H1 (cell line): Measurements from ENCODE around the gene PTGIS. TPM values are rescaled to one million over a fixed set of nuclear protein-coding genes. Genes with fewer than 3 reads are reported as not detected.

Source experiments
- BCL11A ChIP-seq, 2 experiments: IDR thresholded peaks; one replicate each; pipeline ENCODE4 v1.6.1; 2011; ENCODE audit warnings: low read depth in 2 of 2, low read length in 2 of 2, mild to moderate bottlenecking in 2 of 2
- CBX5 ChIP-seq: fragments of 300-800, 300-1000 bp; sonication (generic); IDR thresholded peaks from 2 replicates; pipeline ENCODE4 v1.7.1; 2016; ENCODE audit warnings: antibody characterized with exemption, low read length, low read depth
- EZH2 ChIP-seq: fragments of 200-600 bp; sonication (generic); IDR thresholded peaks from 2 replicates; pipeline ENCODE4 v1.7.1; 2012; ENCODE audit warnings: low read depth, mild to moderate bottlenecking, moderate library complexity, low read length, inconsistent platforms; ENCODE audit not compliant: severe bottlenecking
- FOSL1 ChIP-seq: IDR thresholded peaks from 2 replicates; pipeline ENCODE4 v1.6.1; 2011; ENCODE audit warnings: mild to moderate bottlenecking, low read depth, low read length, moderate library complexity; ENCODE audit not compliant: insufficient read depth
- HDAC6 ChIP-seq: IDR thresholded peaks from one replicate; pipeline ENCODE4 v1.7.1; 2012; ENCODE audit warnings: low read depth, mild to moderate bottlenecking, inconsistent platforms, low read length, moderate library complexity
- SIX5 ChIP-seq: IDR thresholded peaks from 2 replicates; pipeline ENCODE4 v1.6.1; 2011; ENCODE audit warnings: mild to moderate bottlenecking, low read depth, low read length
- SP2 ChIP-seq: IDR thresholded peaks from 2 replicates; pipeline ENCODE4 v1.6.1; 2012; ENCODE audit warnings: mild to moderate bottlenecking, low read length, inconsistent platforms
- polyA plus RNA-seq, 7 experiments: library from polyadenylated mRNA; depleted of rRNA in 3 of 7; stranded (reverse) in 5 of 7; unstranded in 2 of 7; fragments of >200 nt in 5 of 7; fragments of 200-250 nt in 2 of 7; gene quantifications; 1 replicate in 5 of 7; 2 replicates in 1 of 7; 4 replicates in 1 of 7; pipeline versions ENCODE4 v1.2.1 to v1.2.3, GENCODE V29; 2011 to 2013; ENCODE audit warnings: missing spikeins in 2 of 7, mixed read lengths in 2 of 7
- total RNA-seq: library from RNA; stranded (reverse); fragmentation: NEBNext Ultra II Directional; extraction: Animal tissue kit (Norgen Biotek cat#: 25700); gene quantifications from 2 replicates; pipeline ENCODE4 v1.2.1, GENCODE V29; 2021
- TF ChIP-seq, protein P1 (sequence below): fragments of 300-600 bp; sonication (generic); IDR thresholded peaks from 2 replicates; pipeline ENCODE4 v1.7.1; 2012; ENCODE audit warnings: low read length, moderate library complexity, mild to moderate bottlenecking, inconsistent platforms; ENCODE audit not compliant: insufficient replicate concordance
- TF ChIP-seq, protein P2 (sequence below): IDR thresholded peaks from 2 replicates; pipeline ENCODE4 v1.6.1; 2012; ENCODE audit warnings: inconsistent platforms

Gene PTGIS
- total and polyA plus RNA-seq, 2 of the 8 experiments (the other 6 are each of a cell fraction or from before 2014, with no cell fraction given), result 29.9 to 35.5 TPM

DNA sequence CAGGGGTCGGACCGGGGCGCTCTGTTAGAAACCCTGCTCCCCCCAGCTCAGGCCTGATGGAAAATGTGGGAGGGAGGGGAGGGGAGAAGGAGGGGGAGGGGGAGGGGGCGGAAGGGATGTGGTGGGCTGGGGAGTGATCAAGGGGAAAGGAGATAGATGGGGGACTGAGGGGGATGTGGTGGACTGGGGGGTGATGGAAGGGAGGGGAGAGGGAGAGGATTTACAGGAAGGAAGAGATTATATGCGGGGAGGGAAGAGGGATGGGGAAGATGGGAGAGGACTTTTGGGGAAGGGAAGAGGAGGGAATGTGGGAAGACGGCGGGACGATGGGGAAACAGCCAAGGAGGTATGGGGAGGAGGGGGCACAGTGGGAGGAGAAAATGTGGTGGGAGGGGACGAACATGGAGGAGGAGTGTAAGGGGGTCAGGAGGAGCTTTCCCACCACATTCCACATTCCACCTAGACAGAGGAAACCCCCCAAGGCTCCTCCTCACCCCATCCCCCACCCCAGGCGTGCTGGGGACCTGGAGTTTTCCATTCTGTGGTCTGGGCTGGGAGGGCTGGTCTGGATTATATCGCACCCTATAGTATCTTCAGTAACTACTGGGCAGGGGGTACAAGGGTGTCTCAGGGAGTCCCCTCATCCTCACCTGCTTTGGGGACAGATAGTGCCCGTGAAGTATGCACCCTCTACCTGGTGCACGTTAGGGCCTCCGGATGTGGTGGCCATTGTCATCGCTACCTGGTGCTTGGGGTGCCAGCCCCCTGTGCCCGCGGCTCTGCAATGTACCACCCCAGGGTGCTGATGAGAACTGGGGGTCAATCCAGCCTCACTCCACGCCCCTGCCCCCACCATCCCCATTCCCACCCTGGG is 578 bp upstream of the PTGIS start (continued):
- TF ChIP-seq, protein P1, sequence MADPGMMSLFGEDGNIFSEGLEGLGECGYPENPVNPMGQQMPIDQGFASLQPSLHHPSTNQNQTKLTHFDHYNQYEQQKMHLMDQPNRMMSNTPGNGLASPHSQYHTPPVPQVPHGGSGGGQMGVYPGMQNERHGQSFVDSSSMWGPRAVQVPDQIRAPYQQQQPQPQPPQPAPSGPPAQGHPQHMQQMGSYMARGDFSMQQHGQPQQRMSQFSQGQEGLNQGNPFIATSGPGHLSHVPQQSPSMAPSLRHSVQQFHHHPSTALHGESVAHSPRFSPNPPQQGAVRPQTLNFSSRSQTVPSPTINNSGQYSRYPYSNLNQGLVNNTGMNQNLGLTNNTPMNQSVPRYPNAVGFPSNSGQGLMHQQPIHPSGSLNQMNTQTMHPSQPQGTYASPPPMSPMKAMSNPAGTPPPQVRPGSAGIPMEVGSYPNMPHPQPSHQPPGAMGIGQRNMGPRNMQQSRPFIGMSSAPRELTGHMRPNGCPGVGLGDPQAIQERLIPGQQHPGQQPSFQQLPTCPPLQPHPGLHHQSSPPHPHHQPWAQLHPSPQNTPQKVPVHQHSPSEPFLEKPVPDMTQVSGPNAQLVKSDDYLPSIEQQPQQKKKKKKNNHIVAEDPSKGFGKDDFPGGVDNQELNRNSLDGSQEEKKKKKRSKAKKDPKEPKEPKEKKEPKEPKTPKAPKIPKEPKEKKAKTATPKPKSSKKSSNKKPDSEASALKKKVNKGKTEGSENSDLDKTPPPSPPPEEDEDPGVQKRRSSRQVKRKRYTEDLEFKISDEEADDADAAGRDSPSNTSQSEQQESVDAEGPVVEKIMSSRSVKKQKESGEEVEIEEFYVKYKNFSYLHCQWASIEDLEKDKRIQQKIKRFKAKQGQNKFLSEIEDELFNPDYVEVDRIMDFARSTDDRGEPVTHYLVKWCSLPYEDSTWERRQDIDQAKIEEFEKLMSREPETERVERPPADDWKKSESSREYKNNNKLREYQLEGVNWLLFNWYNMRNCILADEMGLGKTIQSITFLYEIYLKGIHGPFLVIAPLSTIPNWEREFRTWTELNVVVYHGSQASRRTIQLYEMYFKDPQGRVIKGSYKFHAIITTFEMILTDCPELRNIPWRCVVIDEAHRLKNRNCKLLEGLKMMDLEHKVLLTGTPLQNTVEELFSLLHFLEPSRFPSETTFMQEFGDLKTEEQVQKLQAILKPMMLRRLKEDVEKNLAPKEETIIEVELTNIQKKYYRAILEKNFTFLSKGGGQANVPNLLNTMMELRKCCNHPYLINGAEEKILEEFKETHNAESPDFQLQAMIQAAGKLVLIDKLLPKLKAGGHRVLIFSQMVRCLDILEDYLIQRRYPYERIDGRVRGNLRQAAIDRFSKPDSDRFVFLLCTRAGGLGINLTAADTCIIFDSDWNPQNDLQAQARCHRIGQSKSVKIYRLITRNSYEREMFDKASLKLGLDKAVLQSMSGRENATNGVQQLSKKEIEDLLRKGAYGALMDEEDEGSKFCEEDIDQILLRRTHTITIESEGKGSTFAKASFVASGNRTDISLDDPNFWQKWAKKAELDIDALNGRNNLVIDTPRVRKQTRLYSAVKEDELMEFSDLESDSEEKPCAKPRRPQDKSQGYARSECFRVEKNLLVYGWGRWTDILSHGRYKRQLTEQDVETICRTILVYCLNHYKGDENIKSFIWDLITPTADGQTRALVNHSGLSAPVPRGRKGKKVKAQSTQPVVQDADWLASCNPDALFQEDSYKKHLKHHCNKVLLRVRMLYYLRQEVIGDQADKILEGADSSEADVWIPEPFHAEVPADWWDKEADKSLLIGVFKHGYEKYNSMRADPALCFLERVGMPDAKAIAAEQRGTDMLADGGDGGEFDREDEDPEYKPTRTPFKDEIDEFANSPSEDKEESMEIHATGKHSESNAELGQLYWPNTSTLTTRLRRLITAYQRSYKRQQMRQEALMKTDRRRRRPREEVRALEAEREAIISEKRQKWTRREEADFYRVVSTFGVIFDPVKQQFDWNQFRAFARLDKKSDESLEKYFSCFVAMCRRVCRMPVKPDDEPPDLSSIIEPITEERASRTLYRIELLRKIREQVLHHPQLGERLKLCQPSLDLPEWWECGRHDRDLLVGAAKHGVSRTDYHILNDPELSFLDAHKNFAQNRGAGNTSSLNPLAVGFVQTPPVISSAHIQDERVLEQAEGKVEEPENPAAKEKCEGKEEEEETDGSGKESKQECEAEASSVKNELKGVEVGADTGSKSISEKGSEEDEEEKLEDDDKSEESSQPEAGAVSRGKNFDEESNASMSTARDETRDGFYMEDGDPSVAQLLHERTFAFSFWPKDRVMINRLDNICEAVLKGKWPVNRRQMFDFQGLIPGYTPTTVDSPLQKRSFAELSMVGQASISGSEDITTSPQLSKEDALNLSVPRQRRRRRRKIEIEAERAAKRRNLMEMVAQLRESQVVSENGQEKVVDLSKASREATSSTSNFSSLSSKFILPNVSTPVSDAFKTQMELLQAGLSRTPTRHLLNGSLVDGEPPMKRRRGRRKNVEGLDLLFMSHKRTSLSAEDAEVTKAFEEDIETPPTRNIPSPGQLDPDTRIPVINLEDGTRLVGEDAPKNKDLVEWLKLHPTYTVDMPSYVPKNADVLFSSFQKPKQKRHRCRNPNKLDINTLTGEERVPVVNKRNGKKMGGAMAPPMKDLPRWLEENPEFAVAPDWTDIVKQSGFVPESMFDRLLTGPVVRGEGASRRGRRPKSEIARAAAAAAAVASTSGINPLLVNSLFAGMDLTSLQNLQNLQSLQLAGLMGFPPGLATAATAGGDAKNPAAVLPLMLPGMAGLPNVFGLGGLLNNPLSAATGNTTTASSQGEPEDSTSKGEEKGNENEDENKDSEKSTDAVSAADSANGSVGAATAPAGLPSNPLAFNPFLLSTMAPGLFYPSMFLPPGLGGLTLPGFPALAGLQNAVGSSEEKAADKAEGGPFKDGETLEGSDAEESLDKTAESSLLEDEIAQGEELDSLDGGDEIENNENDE, result no peak
- TF ChIP-seq SP2 (no peak), FOSL1 (no peak), HDAC6 (no peak), CBX5 (no peak), BCL11A (IDR thresholded peaks at IDR 0.05; ENCODE audit: low read depth in 2 of 2, low read length in 2 of 2) (no peak), SIX5 (no peak), EZH2 (no peak)
- TF ChIP-seq, protein P2, sequence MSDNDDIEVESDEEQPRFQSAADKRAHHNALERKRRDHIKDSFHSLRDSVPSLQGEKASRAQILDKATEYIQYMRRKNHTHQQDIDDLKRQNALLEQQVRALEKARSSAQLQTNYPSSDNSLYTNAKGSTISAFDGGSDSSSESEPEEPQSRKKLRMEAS, result peak; percentile 55; the same call in 1 of the 2 replicates
